ENCODE results near the gene MXRA7. TPM values are rescaled to one million over a fixed set of nuclear protein-coding genes. Genes with fewer than 3 reads are reported as not detected.
"Not testable (repeated sequence)": the region's sequence is repeated elsewhere in the genome, so short reads cannot be mapped to it uniquely, and the experiment has no call there.

Gene MXRA7
- total RNA-seq, 1 donor, result 287 TPM

- H3K4me3 ChIP-seq (ENCODE audit: low read depth, low read length), result no peak overlapping the region
- DNase-seq (ENCODE audit: low read depth), result no peak
- no peak for TF ChIP-seq CTCF (IDR thresholded peaks at IDR 0.05; ENCODE audit: insufficient read depth, low read length)
These were observed 6.0 kb downstream of the MXRA7 start for GRCh38 chr17:76704805-76705204.

DNA sequence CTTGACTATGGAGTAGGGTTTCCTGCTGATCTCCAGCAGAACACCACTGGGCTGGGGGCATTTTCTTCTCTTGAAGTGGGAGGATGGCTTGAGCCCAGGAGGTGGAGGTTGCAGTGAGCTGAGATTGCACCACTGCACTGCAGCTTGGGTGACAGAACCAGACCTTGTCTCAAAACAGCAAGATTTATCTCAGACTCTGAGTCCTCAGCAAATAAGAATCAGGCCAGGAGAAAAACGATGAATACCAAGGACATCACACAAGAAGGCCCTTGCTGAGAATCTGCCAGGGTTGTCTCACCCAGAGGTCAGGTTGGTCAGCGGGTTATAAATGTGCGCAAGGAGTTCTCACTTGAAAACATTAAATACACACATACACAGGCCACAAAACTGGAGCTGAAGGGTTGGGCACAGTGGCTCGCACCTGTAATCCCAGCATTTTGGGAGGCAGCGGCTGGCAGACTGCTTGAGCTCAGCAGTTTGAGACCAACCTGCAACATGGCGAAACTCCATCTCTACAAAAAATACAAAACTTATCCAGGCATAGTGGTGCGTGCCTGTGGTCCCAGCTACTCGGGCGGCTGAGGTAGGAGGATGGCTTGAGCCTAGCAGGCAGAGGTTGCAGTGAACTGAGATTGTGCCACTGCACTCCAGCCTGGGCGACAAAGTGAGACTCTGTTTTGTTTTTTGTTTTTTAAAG, 7.7 kb downstream of the MXRA7 start:
- DNase-seq (ENCODE audit: low read depth), result no peak
- no peak for TF ChIP-seq CTCF (IDR thresholded peaks at IDR 0.05; ENCODE audit: insufficient read depth, low read length)
- no peak overlapping the region for H3K4me3 ChIP-seq (ENCODE audit: low read depth, low read length)

GRCh38 chr17:76702076-76702475, 8.7 kb downstream of the MXRA7 start:
- no peak for DNase-seq (ENCODE audit: low read depth)
- TF ChIP-seq CTCF (IDR thresholded peaks at IDR 0.05; ENCODE audit: insufficient read depth, low read length), result no peak
- no peak overlapping the region for H3K4me3 ChIP-seq (ENCODE audit: low read depth, low read length)

DNA sequence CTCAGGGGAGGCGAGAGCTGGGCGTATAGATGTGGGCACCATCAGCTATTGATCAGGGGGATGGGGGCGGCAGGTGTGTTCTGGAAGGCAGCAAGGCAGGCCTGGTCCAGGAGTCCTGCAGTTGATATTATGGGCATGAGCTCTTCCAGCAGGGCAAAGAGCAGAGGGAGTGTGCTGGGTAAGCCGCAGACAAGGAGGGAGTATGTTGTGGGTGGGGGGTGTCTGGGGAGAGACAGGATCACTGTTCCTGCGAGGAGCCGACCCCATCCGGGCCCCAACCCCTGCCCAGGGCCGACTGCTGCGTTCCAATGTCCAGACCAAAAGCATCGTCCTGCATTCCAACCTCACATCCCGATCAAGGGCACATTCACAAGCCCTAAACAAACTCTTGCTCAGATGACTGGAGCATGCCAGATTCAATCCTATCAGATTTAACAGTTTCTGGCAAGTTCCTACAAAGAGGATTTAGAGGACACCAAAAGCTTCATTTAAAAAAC, 9.2 kb downstream of the MXRA7 start:
- H3K4me3 ChIP-seq (ENCODE audit: low read depth, low read length), result no peak overlapping the region
- no peak for DNase-seq (ENCODE audit: low read depth)
- TF ChIP-seq CTCF (IDR thresholded peaks at IDR 0.05; ENCODE audit: insufficient read depth, low read length), result no peak

GRCh38 chr17:76700617-76701470, 9.9 kb downstream of the MXRA7 start:
- peak; percentile 83 for DNase-seq (ENCODE audit: low read depth)
- peak overlapping the region; percentile 44 for H3K4me3 ChIP-seq (ENCODE audit: low read depth, low read length)
- no peak for TF ChIP-seq CTCF (IDR thresholded peaks at IDR 0.05; ENCODE audit: insufficient read depth, low read length)

- H3K4me3 ChIP-seq (ENCODE audit: low read depth, low read length), result peak overlapping the region; percentile 6
- peak; percentile 28 for DNase-seq (ENCODE audit: low read depth)
- TF ChIP-seq CTCF (IDR thresholded peaks at IDR 0.05; ENCODE audit: insufficient read depth, low read length), result no peak
These were observed 10.5 kb downstream of the MXRA7 start for GRCh38 chr17:76700270-76700616.

- H3K4me3 ChIP-seq (ENCODE audit: low read depth, low read length); DNase-seq (ENCODE audit: low read depth): not testable (repeated sequence)
These were observed 12.2 kb downstream of the MXRA7 start for GRCh38 chr17:76698466-76698977.
